Nephron (organoid): Measurements from ENCODE around the gene TLR9.
A peak's percentile ranks its signal among the peaks of the same experiment; 100 is the strongest.

Experiments used
- H3K27ac Mint-ChIP-seq, 3 experiments: 2 replicates each; pipeline ENCODE4 v1.8.0; 2020; ENCODE audit warnings: mixed read lengths in 3 of 3, mild to moderate bottlenecking in 2 of 3, moderate library complexity in 1 of 3
- H3K27me3 Mint-ChIP-seq: 2 replicates; pipeline ENCODE4 v1.8.0; 2021; ENCODE audit warnings: low read depth, mild to moderate bottlenecking, moderate library complexity, mixed read lengths
- H3K36me3 Mint-ChIP-seq: 2 replicates; pipeline ENCODE4 v1.8.0; 2020; ENCODE audit warnings: low read depth, mixed read lengths
- H3K4me1 Mint-ChIP-seq: 2 replicates; pipeline ENCODE4 v1.8.0; 2020; ENCODE audit warnings: mixed read lengths
- H3K4me3 Mint-ChIP-seq, 3 experiments: 2 replicates each; pipeline ENCODE4 v1.8.0; 2020; ENCODE audit warnings: mild to moderate bottlenecking in 3 of 3, mixed read lengths in 3 of 3, moderate library complexity in 2 of 3
- H3K9me3 Mint-ChIP-seq: 2 replicates; pipeline ENCODE4 v1.8.0; 2020; ENCODE audit warnings: mixed read lengths
- TF ChIP-seq, protein P1 (sequence below), 3 experiments: fragments of 200-600 bp; sonication (generic); IDR thresholded peaks; one replicate each; pipeline ENCODE4 v1.5.0; 2021; ENCODE audit warnings: antibody characterized with exemption in 3 of 3; ENCODE audit not compliant: unreplicated experiment in 3 of 3

TLR9 gene

DNA sequence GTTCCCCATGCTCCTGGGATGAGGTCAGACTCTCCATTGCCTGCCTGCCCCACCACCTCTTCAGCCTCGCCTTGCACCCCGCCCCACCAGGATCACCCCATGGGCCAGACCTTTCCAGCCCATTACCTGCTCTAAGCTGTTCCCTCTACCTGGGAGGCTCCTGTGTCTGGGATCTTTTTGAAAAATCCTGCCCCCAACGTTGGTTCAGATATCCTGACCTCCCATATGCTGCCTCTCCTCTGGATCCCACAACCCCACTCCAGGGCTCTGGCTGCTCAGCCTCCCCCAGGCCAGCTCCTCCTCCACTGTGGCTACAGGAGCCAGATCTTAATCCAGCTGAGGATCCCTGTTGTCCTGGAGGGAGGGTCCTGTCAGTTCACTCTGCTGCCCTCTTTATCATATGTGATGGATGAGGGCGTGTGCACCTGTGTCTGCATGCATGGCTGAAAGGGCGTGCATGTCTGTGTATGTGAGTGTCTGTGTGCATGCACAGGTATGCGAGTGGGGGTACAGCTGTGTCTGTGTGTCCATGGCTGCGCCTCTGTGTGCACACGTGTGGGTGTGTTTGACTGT, 49.2 kb downstream of the TLR9 start:
- Mint-ChIP-seq H3K4me1 (peaks cover 15% of the 10 kb centered on the region), H3K9me3 (no peaks in the 10 kb centered on the region), H3K36me3 (no peaks in the 10 kb centered on the region), H3K27ac (peak overlapping the region in 1 of 3 experiments; percentile 10), H3K4me3 (no peak overlapping the region), H3K27me3 (peaks cover 17% of the 10 kb centered on the region)
- TF ChIP-seq, protein P1, sequence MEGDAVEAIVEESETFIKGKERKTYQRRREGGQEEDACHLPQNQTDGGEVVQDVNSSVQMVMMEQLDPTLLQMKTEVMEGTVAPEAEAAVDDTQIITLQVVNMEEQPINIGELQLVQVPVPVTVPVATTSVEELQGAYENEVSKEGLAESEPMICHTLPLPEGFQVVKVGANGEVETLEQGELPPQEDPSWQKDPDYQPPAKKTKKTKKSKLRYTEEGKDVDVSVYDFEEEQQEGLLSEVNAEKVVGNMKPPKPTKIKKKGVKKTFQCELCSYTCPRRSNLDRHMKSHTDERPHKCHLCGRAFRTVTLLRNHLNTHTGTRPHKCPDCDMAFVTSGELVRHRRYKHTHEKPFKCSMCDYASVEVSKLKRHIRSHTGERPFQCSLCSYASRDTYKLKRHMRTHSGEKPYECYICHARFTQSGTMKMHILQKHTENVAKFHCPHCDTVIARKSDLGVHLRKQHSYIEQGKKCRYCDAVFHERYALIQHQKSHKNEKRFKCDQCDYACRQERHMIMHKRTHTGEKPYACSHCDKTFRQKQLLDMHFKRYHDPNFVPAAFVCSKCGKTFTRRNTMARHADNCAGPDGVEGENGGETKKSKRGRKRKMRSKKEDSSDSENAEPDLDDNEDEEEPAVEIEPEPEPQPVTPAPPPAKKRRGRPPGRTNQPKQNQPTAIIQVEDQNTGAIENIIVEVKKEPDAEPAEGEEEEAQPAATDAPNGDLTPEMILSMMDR (IDR thresholded peaks at IDR 0.05; ENCODE audit: unreplicated experiment in 3 of 3): no peak

DNA sequence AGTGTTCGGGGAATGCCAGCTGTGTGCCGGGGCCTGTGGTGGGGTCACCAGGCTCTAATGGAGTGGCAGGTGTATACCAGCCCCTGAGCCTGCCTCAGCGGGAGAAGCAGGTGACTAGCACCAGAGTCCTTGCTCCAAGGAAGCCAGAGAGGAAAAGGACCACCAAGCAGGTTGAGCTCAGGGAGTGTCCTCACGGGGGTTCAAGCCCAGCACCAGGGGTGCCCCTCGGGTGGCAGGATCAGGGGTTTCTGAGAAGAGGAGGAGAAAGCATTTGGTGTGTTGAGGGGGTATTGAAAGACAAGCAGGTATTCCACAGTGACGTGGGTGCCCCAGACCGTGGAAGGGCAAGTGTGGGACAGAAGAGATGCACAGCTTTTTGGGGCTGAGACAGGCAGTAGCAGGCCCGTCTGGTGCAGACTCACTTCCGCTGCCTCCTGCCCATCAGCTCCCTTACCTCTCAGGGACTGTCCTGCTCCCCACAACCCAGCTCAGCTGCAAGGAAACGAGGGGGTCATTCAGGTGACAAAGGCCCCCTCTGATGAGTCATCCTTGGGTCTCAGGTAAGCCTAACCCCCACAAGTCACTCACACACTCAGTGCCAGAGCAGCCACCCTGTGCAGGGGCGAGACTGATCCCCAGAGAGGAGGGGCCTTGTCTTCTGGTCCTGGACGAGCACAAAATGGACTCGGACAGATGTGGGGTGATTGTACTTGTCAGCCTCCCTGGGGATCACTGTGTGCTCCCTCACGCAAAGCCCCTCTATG, 49.8 kb downstream of the TLR9 start:
- Mint-ChIP-seq H3K4me3 (no peak overlapping the region), H3K4me1 (peaks cover 15% of the 10 kb centered on the region), H3K27ac (no peak overlapping the region), H3K27me3 (peaks cover 17% of the 10 kb centered on the region), H3K9me3 (no peaks in the 10 kb centered on the region), H3K36me3 (no peaks in the 10 kb centered on the region)
- TF ChIP-seq, protein P1 (IDR thresholded peaks at IDR 0.05; ENCODE audit: unreplicated experiment in 3 of 3): no peak

DNA sequence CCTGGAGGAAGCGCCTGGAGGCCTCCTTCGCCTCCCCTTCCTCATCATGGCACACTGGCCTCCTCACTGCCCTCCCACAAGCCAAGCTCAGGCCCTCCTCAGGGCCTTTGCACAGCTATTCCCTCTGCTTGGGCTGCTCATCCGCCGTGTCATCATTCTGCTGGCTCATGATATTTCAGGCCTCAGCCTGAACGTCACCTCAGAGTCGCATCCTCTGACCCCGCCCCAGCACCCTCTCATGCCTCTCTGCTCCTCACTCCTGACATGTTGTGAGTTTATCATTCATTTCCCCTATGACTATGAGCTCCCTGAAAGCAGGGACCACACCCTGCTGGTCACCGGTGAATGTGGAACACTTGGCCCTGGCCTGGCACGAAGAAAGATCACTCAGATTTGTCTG, 50.5 kb downstream of the TLR9 start:
- peaks cover 17% of the 10 kb centered on the region for H3K27me3 Mint-ChIP-seq
- H3K4me1 Mint-ChIP-seq: peaks cover 15% of the 10 kb centered on the region
- no peaks in the 10 kb centered on the region for H3K9me3 Mint-ChIP-seq
- TF ChIP-seq, protein P1 (IDR thresholded peaks at IDR 0.05; ENCODE audit: unreplicated experiment in 3 of 3): no peak
- H3K27ac Mint-ChIP-seq: no peak overlapping the region
- H3K36me3 Mint-ChIP-seq: no peaks in the 10 kb centered on the region
- H3K4me3 Mint-ChIP-seq: no peak overlapping the region

DNA sequence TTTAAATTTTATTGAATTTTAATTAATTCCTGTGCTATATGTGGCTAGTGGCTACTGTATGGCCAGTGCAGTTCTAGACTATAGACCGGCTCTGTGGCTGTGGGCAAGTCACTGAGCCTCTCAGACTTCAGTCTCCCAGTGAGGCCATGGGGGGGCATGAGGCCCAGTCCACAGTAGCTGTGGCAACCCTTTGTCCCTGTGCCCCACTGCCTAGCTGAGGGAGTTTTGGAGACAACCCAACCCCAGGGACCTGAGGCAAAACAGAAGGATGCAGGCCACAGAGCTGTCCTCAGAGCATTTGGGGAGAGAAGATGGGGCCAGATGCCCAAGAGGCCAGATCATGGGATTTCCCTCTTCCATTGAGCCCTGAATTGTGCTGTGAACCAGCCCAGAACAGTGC, 52.3 kb downstream of the TLR9 start:
- no peaks in the 10 kb centered on the region for H3K9me3 Mint-ChIP-seq
- H3K36me3 Mint-ChIP-seq: no peaks in the 10 kb centered on the region
- H3K27ac Mint-ChIP-seq: no peak overlapping the region
- TF ChIP-seq, protein P1 (IDR thresholded peaks at IDR 0.05; ENCODE audit: unreplicated experiment in 3 of 3): no peak
- no peak overlapping the region for H3K4me3 Mint-ChIP-seq
- H3K27me3 Mint-ChIP-seq: peaks cover 16% of the 10 kb centered on the region
- peaks cover 15% of the 10 kb centered on the region for H3K4me1 Mint-ChIP-seq

DNA sequence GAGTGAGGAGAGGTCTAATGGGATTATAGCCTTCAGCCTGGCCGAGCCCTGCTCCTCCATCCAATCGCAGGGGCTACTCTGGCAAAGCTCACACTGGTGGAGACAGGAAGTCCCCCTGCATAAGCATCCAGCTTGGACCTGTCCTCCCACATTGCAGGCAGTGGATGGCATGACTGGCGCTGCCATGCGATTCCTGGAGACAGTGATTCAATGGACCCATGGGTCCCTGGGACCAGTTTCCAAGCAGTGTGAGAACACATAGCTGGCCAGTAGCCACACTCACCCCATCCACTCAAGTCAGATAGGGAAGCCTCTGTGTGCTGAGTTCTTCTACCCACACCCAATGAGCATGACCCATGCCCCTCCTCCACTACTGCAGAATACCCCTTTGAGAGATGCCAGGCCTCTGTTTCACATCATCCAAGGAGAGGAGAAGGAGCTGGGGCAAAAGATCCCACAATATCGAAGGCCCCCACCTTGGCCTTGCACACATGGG, 53.1 kb downstream of the TLR9 start:
- no peak overlapping the region for H3K27ac Mint-ChIP-seq
- H3K9me3 Mint-ChIP-seq: no peaks in the 10 kb centered on the region
- no peaks in the 10 kb centered on the region for H3K36me3 Mint-ChIP-seq
- TF ChIP-seq, protein P1 (IDR thresholded peaks at IDR 0.05; ENCODE audit: unreplicated experiment in 3 of 3): no peak
- H3K27me3 Mint-ChIP-seq: peaks cover 9% of the 10 kb centered on the region
- peaks cover 15% of the 10 kb centered on the region for H3K4me1 Mint-ChIP-seq
- no peak overlapping the region for H3K4me3 Mint-ChIP-seq
